Forelimb muscle (tissue), 1 donor: ENCODE measurements around the gene ZNF85. TPM values are rescaled to one million over a fixed set of nuclear protein-coding genes. Genes with fewer than 3 reads are reported as not detected.
"Not testable (repeated sequence)": the region's sequence is repeated elsewhere in the genome, so short reads cannot be mapped to it uniquely, and the experiment has no call there.

ENCODE experiments used
- DNase-seq: peaks from one replicate; pipeline ENCODE4 v3.0.0-alpha.2; 2013; ENCODE audit warnings: low read depth
- polyA plus RNA-seq: library from polyadenylated mRNA; unstranded; fragments of 120-200 nt; gene quantifications from one replicate; pipeline ENCODE4 v1.2.1, GENCODE V29; 2013; ENCODE audit not compliant: insufficient read length

Gene ZNF85
- 8.7 TPM for polyA plus RNA-seq

- peak; percentile 84 for DNase-seq
Observed at GRCh38 chr19:20923077-20923871, at the start of gene ZNF85. TSS of gene ZNF85 (plus strand) at chr19:20923251. CDS start at chr19:20923401, 150 bp downstream.

DNA sequence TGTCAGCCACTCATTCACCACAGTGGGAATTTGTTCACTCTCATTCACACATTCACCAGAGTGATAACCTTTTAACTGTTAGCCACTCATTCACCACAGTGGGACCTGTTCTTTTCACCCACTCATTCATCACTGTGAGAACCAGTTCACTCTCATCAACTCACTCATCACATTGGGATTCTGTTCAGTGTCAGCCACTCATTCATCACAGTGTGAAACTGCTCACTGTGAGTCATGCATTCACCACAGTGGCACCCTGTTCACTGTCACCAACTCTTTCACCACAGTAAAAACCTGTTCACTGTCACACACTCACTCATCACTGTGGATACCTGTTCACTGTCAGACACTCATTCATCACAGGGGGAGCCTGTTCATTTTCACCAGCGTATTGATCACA, 43.5 kb upstream of the ZNF85 start:
- DNase-seq, result no peak

DNA sequence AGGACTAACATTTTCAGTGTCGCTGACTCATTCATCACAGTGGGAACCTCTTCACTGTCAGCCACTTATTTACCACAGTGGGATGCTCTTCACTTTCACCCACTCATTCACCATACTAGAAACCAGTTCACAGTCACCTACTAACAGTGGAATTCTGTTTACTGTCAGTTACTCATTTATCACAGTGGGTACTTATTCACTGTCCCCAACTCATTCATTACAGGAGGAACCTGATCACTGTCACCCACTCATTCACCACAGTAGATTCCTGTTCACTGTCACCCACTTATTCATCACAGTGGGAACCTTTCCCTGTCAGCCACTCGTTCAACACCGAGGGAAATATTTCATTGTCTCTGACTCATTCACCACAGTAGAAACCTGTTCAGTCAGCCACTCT, 10.1 kb upstream of the ZNF85 start:
- no peak for DNase-seq

- no peak for DNase-seq
Observed at GRCh38 chr19:20925481-20925880, 2.4 kb downstream of the ZNF85 start.

- DNase-seq, result no peak
Observed at GRCh38 chr19:20926796-20927195, 3.7 kb downstream of the ZNF85 start.

DNA sequence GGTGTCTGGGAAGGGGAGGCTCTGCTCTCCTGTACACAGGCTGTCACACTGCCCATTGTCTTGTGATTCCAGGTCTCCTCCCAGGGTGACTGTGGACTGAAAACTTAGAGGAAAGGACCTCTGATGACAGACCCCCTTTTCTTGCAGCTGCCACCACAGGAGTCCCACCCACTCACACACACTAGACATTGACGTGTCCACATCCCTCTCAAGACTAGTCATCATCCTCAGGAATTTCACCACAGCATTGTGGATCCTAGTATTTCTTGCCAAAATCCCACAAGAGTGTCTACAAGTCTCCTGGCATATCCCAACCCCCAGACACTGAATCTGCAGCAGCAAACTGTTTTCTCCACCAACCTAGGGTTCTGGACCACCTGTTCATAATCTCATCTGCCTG, 5.3 kb downstream of the ZNF85 start:
- DNase-seq, result no peak

- DNase-seq, result not testable (repeated sequence)
Observed at GRCh38 chr19:20936322-20936947, 13.4 kb downstream of the ZNF85 start.

- DNase-seq, result not testable (repeated sequence)
Observed at GRCh38 chr19:20952561-20953095, 29.6 kb downstream of the ZNF85 start.

DNA sequence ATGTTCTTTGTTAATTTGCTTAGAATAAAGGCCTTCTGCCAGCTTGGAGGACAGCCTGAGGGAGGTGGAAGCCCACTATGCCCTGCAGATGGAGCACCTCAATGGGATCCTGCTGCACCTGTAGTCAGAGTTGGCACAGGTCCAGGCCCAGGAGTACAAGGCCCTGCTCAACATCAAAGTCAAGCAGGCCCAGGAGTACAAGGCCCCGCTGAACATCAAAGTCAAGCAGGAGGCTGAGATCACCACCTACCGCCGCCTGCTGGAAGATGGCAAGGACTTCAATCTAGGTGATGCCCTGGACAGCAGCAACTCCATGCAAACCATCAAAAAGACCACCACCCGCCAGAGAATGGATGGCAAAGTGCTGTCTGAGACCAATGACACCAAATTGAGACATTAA, 41.7 kb downstream of the ZNF85 start:
- no peak for DNase-seq

- DNase-seq, result no peak
Observed at GRCh38 chr19:20968092-20968491, 45.0 kb downstream of the ZNF85 start.

- DNase-seq, result no peak
Observed at GRCh38 chr19:20969498-20969897, 46.4 kb downstream of the ZNF85 start.

DNA sequence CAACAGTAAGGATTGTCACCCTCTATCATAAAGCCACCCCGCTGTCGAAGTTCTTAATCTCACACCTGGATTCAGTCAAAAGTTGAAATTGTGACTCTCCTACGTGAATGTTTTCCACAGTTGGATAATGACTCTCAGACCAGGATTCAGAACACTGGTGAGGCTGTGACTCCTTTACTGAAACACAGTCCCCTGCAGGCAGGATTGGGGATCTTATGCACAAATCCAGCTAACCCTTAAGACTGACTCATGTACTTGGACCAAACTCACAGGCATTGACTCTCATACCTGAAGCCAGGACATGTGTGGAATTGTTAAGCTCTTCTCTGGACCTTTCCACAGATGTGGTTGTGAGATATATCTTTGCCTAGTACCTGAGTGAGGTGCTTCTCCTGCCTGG, 46.8 kb downstream of the ZNF85 start:
- no peak for DNase-seq

- not testable (repeated sequence) for DNase-seq
Observed at GRCh38 chr19:20992788-20993187, 69.7 kb downstream of the ZNF85 start.

DNA sequence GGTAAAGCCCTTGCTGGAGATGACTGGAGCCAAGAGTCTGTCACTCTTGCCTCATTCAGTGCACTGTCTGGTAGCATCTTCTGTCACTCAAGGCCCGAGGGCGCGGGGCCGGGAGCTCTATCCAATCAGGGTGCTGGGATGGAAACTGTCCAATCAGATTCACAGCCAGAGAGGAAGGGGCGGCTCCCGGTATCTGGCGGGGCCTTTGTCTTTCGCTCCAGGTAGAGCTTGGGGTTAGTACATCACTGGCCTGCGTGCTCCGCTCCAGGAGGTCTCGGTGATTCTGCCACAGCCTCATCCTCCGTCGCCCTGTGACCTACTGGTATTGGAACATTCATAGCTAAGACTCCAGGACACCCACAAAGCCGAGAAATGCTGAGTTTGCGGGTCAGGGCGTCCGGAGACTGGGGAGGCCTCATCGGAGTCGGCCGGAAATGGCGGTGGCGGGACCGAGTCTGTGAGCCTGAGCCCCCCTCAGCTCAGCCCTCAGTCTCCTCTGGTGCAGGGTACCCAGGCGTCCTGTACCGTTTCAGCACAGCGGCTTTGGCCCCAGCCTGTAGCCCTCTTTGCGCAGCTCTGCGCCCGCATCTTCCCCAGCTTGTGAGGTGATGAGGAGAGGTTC, 76.8 kb downstream of the ZNF85 start:
- peak; percentile 92 for DNase-seq

Other genes starting within 250 kb of the ZNF85 start
- gene ZNF66, start 146.9 kb upstream of the ZNF85 start, polyA plus RNA-seq, result 1.8 TPM
- 6.6 TPM for gene ZNF430, start 97.4 kb downstream of the ZNF85 start, polyA plus RNA-seq
- 11.6 TPM for gene ZNF714, start 159.0 kb downstream of the ZNF85 start, polyA plus RNA-seq
- 25.0 TPM for gene ZNF431, start 218.8 kb downstream of the ZNF85 start, polyA plus RNA-seq